ENCODE measurements around the gene MYO5A. TPM values are rescaled to one million over a fixed set of nuclear protein-coding genes. Genes with fewer than 3 reads are reported as not detected.

Gene MYO5A
- total RNA-seq, 3 donors from 2014 or later = 4.1 to 26.7 (median 12.6) TPM

DNA sequence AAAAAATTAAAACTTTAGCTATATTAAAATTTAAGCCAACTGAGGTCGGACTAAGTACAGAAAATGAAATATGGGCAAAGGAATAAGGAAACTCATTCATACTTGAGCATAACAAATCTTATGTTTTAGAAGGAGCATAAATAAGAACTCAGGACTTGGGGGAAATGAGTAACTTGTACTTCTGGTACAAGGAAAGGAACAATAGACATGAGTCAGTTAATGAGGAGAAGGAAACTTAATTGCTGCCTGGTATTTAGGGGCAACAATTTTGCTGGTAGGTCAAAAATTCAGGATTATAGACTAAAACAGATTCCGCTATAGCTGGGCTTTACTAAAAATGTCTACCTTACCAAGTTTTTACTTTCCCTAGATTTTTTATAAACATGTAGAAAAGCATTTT lies 113.1 kb downstream of the MYO5A start:
- no peak for ATAC-seq
- Histone ChIP-seq H3K36me3 (ENCODE audit: low read depth) (no peaks in the 10 kb centered on the region), H3K4me1 (ENCODE audit: low read depth) (no peaks in the 10 kb centered on the region), H3K4me3 (no peak overlapping the region), H3K9me3 (no peaks in the 10 kb centered on the region)
- TF ChIP-seq, protein P1, sequence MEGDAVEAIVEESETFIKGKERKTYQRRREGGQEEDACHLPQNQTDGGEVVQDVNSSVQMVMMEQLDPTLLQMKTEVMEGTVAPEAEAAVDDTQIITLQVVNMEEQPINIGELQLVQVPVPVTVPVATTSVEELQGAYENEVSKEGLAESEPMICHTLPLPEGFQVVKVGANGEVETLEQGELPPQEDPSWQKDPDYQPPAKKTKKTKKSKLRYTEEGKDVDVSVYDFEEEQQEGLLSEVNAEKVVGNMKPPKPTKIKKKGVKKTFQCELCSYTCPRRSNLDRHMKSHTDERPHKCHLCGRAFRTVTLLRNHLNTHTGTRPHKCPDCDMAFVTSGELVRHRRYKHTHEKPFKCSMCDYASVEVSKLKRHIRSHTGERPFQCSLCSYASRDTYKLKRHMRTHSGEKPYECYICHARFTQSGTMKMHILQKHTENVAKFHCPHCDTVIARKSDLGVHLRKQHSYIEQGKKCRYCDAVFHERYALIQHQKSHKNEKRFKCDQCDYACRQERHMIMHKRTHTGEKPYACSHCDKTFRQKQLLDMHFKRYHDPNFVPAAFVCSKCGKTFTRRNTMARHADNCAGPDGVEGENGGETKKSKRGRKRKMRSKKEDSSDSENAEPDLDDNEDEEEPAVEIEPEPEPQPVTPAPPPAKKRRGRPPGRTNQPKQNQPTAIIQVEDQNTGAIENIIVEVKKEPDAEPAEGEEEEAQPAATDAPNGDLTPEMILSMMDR (IDR thresholded peaks at IDR 0.05) = no peak
- intact Hi-C loops (cut with DNase I, micrococcal nuclease) = no loop called here
- no peak for DNase-seq

DNA sequence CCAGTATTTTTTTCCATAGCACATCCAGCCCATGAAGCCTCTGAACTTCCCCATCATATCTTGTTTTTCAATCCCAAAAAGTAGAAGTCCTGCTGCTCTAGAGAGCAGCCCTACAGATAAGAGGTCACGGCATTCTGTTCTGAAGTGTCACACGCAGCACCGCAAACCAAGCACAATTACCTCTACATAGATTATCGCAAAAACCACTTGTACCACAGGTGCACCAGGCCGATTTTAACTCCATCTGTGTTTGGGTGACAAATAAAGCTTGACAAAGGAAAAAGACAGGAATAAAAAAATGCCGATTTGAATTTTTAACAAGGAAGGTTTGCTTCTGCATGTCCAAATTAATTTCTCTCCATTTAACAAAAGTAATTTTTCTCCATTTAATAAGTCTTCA lies 113.7 kb downstream of the MYO5A start:
- no peak overlapping the region for H3K4me3 ChIP-seq
- TF ChIP-seq, protein P1 (IDR thresholded peaks at IDR 0.05) = no peak
- no peaks in the 10 kb centered on the region for H3K36me3 ChIP-seq (ENCODE audit: low read depth)
- no peak for ATAC-seq
- no peaks in the 10 kb centered on the region for H3K9me3 ChIP-seq
- intact Hi-C loops (cut with DNase I, micrococcal nuclease) = no loop called here
- no peak for DNase-seq
- no peaks in the 10 kb centered on the region for H3K4me1 ChIP-seq (ENCODE audit: low read depth)

DNA sequence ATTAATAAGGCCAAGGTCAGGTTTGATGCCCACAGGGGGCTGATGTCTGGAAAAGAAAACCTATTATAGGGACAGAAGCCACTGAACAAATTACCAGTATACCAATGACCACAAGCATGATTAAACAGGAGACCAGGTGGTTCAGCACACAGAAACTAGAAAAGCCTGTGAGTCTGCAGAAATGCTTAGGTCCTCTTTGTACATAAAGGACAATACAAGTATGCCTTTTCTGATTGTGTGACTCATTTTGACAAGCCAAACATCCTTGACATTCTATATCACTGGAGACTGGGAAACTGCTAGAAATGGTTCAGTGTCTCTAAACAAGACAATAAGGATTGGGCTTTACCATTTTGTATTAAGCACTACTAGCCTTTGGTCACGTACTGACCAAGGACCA lies 119.9 kb downstream of the MYO5A start:
- Histone ChIP-seq H3K36me3 (ENCODE audit: low read depth) (no peaks in the 10 kb centered on the region), H3K9me3 (no peaks in the 10 kb centered on the region), H3K4me1 (ENCODE audit: low read depth) (no peaks in the 10 kb centered on the region), H3K4me3 (no peak overlapping the region)
- ATAC-seq (no peak), DNase-seq (no peak)
- intact Hi-C loops (cut with DNase I, micrococcal nuclease) = no loop called here
- TF ChIP-seq, protein P1 (IDR thresholded peaks at IDR 0.05) = no peak

DNA sequence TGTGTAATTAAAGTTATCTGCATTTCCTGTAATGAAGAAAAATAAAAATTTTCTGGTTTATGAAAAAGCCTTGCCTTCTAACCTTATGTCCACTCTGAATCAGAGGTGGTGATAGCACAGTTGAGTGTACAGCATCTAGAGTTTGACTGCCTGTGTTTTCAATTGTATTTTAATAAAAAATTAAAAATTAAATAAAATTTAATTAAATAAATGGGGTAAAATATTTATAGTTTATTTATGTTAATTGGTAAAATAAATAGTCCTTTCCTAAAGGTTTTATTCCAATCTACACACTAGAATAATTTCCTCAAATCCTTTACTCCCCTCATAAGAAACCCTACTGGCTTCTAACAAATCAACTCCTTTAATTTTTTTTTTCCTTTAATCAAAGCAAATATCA lies 121.3 kb downstream of the MYO5A start:
- Histone ChIP-seq H3K36me3 (ENCODE audit: low read depth) (no peaks in the 10 kb centered on the region), H3K4me1 (ENCODE audit: low read depth) (no peaks in the 10 kb centered on the region), H3K4me3 (no peak overlapping the region), H3K9me3 (no peaks in the 10 kb centered on the region)
- intact Hi-C loops (cut with DNase I, micrococcal nuclease) = no loop called here
- ATAC-seq (no peak), DNase-seq (no peak)
- TF ChIP-seq, protein P1 (IDR thresholded peaks at IDR 0.05) = no peak

DNA sequence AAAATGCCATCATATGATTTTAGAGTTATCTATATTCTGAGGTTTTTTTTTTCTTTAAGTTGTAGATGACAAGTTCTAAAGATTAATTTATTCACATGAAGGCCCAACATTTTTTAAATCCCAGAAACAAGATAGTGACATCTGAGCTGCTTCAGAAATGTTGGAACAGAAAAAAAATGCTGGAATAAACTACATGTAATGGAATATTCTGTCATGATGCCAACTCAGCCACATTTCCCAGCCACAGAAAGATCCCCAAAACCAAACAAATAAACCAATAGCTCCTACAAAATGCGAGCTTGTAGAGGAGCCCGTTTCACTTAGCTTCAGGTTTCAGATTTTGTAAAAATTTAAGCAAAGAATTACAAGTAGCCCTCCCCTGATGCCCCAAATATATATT lies 122.1 kb downstream of the MYO5A start:
- H3K4me3 ChIP-seq = no peak overlapping the region
- ATAC-seq (no peak), DNase-seq (no peak)
- no peaks in the 10 kb centered on the region for H3K4me1 ChIP-seq (ENCODE audit: low read depth)
- TF ChIP-seq, protein P1 (IDR thresholded peaks at IDR 0.05) = no peak
- intact Hi-C loops (cut with DNase I, micrococcal nuclease) = no loop called here
- no peaks in the 10 kb centered on the region for H3K9me3 ChIP-seq
- no peaks in the 10 kb centered on the region for H3K36me3 ChIP-seq (ENCODE audit: low read depth)

DNA sequence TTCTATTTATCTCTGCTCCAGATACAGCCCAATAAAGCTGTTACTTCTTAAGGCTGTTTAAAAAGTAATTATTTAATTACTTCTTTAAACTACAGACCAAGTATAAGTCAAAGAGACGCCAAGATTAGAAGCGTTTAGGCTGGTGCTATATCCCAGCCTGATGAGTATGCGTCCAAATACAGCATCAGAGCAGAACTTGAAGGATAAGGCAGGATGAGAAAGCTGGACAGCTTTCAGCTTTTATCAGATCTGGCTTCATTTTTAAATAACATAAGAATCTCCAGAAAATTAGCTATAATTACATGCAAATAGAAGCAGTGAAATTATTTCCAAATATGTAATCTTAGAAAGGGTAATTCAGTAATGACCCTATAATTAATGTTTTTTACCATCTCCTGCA lies 122.8 kb downstream of the MYO5A start:
- H3K4me3 ChIP-seq = no peak overlapping the region
- DNase-seq (no peak), ATAC-seq (no peak)
- TF ChIP-seq, protein P1 (IDR thresholded peaks at IDR 0.05) = no peak
- intact Hi-C loops (cut with DNase I, micrococcal nuclease) = no loop called here
- no peaks in the 10 kb centered on the region for H3K9me3 ChIP-seq
- no peaks in the 10 kb centered on the region for H3K36me3 ChIP-seq (ENCODE audit: low read depth)
- H3K4me1 ChIP-seq (ENCODE audit: low read depth) = no peaks in the 10 kb centered on the region

All from mucosa of descending colon (tissue), 3 donors.